Breast epithelium (tissue), 4 donors: ENCODE measurements around the gene C9orf57. TPM values are rescaled to one million over a fixed set of nuclear protein-coding genes. Genes with fewer than 3 reads are reported as not detected.
"Not testable (repeated sequence)": the region's sequence is repeated elsewhere in the genome, so short reads cannot be mapped to it uniquely, and the experiment has no call there.

Experiments
- DNase-seq, 2 donors: peaks; one replicate each; pipeline ENCODE4 v3.0.0-alpha.2; 2019; ENCODE audit warnings: low spot score in 2 of 2
- H3K27ac ChIP-seq, 2 donors: fragments of 200-600 bp; sonication (generic) in 1 of 2; one replicate each; pipeline ENCODE4 v1.5.1; 2016 to 2019; ENCODE audit warnings: mild to moderate bottlenecking in 1 of 2
- H3K27me3 ChIP-seq, 2 donors: fragments of 200-600 bp; sonication (generic) in 1 of 2; one replicate each; pipeline versions ENCODE4 v1.5.1 to v1.6.0; 2017 to 2019; ENCODE audit warnings: control low read depth in 1 of 2, mild to moderate bottlenecking in 1 of 2
- H3K36me3 ChIP-seq: fragments of 200-600 bp; one replicate; pipeline ENCODE4 v1.5.1; 2019
- H3K4me1 ChIP-seq, 2 donors: fragments of 200-600 bp; sonication (generic); one replicate each; pipeline ENCODE4 v1.5.1; 2016 to 2019; ENCODE audit warnings: control low read depth in 1 of 2
- H3K4me3 ChIP-seq, 3 donors: fragments of 200-600 bp; sonication (generic); 1 replicate in 2 of 3; 2 replicates in 1 of 3; pipeline ENCODE4 v1.5.1; 2016 to 2019; ENCODE audit warnings: mild to moderate bottlenecking in 3 of 3, moderate library complexity in 2 of 3
- H3K9me3 ChIP-seq, 2 donors: fragments of 200-600 bp; sonication (generic) in 1 of 2; one replicate each; pipeline ENCODE4 v1.5.1; 2016 to 2019; ENCODE audit warnings: control low read depth in 1 of 2
- CTCF ChIP-seq, 3 donors: fragments of 450-650 bp; IDR thresholded peaks; one replicate each; pipeline ENCODE4 v1.5.1; 2016 to 2017; ENCODE audit warnings: antibody characterized with exemption in 3 of 3, mild to moderate bottlenecking in 3 of 3, moderate library complexity in 3 of 3
- POLR2A ChIP-seq: fragments of 450-650 bp; IDR thresholded peaks from one replicate; pipeline ENCODE4 v1.6.1; 2016; ENCODE audit warnings: antibody characterized with exemption, mild to moderate bottlenecking, moderate library complexity
- POLR2AphosphoS5 ChIP-seq, 3 donors: sonication (generic); formaldehyde crosslinking; IDR thresholded peaks; one replicate each; pipeline ENCODE4 v1.6.1; 2017; ENCODE audit warnings: antibody characterized with exemption in 3 of 3
- intact Hi-C: fragments of 100-400 bp; cut with DNase I; formaldehyde crosslinking; loops from one replicate; pipeline ENCODE4 v1.15.1; 2023; ENCODE audit warnings: low total_unique reads
- total RNA-seq, 3 donors: library from RNA; depleted of rRNA; stranded (reverse); fragments of >200 nt; gene quantifications; one replicate each; pipeline ENCODE4 v1.1.0, GENCODE V29; 2016

Gene C9orf57
- total RNA-seq, 3 donors from 2014 or later: not detected

GRCh38 chr9:72022841-72023240 lies 37.6 kb downstream of the C9orf57 start:
- DNase-seq: no peak
- Histone ChIP-seq H3K27me3 (no peaks in the 10 kb centered on the region), H3K36me3 (no peaks in the 10 kb centered on the region), H3K9me3 (no peaks in the 10 kb centered on the region), H3K4me3 (no peak overlapping the region), H3K4me1 (no peaks in the 10 kb centered on the region), H3K27ac (no peak overlapping the region)
- no peak for TF ChIP-seq POLR2A
- no peak for TF ChIP-seq CTCF (IDR thresholded peaks at IDR 0.05)
- no peak for TF ChIP-seq POLR2AphosphoS5 (IDR thresholded peaks at IDR 0.05)
- intact Hi-C loops: no loop called here

- no peak for TF ChIP-seq POLR2AphosphoS5 (IDR thresholded peaks at IDR 0.05)
- TF ChIP-seq POLR2A: no peak
- TF ChIP-seq CTCF (IDR thresholded peaks at IDR 0.05): no peak
- Histone ChIP-seq H3K36me3 (no peaks in the 10 kb centered on the region), H3K27me3 (no peaks in the 10 kb centered on the region), H3K4me1 (no peaks in the 10 kb centered on the region), H3K9me3 (no peaks in the 10 kb centered on the region), H3K27ac (no peak overlapping the region), H3K4me3 (no peak overlapping the region)
- DNase-seq: no peak
- intact Hi-C loops: loop anchor here (5.0 kb wide), 1 partner anchor 1174 kb away; no protein-coding TSS in a partner anchor
Measured at GRCh38 chr9:72013292-72013760, 47.1 kb downstream of the C9orf57 start.

GRCh38 chr9:72012646-72013045 lies 47.8 kb downstream of the C9orf57 start:
- no peaks in the 10 kb centered on the region for H3K4me1 ChIP-seq
- H3K4me3 ChIP-seq: no peak overlapping the region
- H3K27me3 ChIP-seq: no peaks in the 10 kb centered on the region
- no peak for DNase-seq
- TF ChIP-seq POLR2AphosphoS5 (IDR thresholded peaks at IDR 0.05): no peak
- TF ChIP-seq POLR2A: no peak
- no peak for TF ChIP-seq CTCF (IDR thresholded peaks at IDR 0.05)
- H3K36me3 ChIP-seq: no peaks in the 10 kb centered on the region
- no peak overlapping the region for H3K27ac ChIP-seq
- H3K9me3 ChIP-seq: no peaks in the 10 kb centered on the region
- intact Hi-C loops: loop anchor here (5.0 kb wide), 1 partner anchor 1175 kb away; no protein-coding TSS in a partner anchor

- H3K4me1 ChIP-seq, H3K4me3 ChIP-seq, intact Hi-C loops, H3K9me3 ChIP-seq, H3K36me3 ChIP-seq, H3K27me3 ChIP-seq, DNase-seq, H3K27ac ChIP-seq: not testable (repeated sequence)
Measured at GRCh38 chr9:72007726-72008125, 52.7 kb downstream of the C9orf57 start.

- H3K27me3 ChIP-seq: no peaks in the 10 kb centered on the region
- H3K36me3 ChIP-seq: no peaks in the 10 kb centered on the region
- no peak for DNase-seq
- no peaks in the 10 kb centered on the region for H3K9me3 ChIP-seq
- no peaks in the 10 kb centered on the region for H3K4me1 ChIP-seq
- intact Hi-C loops: no loop called here
- H3K27ac ChIP-seq: no peak overlapping the region
- H3K4me3 ChIP-seq: no peak overlapping the region
- TF ChIP-seq POLR2A: no peak
- TF ChIP-seq CTCF (IDR thresholded peaks at IDR 0.05): no peak
- no peak for TF ChIP-seq POLR2AphosphoS5 (IDR thresholded peaks at IDR 0.05)
Measured at GRCh38 chr9:72006501-72006900, 53.9 kb downstream of the C9orf57 start.

GRCh38 chr9:72005451-72005850 lies 55.0 kb downstream of the C9orf57 start:
- no peak overlapping the region for H3K27ac ChIP-seq
- H3K27me3 ChIP-seq: no peaks in the 10 kb centered on the region
- no peak overlapping the region for H3K4me3 ChIP-seq
- intact Hi-C loops: no loop called here
- peaks cover 0 to 9% of the 10 kb centered on the region in 2 donors for H3K9me3 ChIP-seq
- no peak for TF ChIP-seq CTCF (IDR thresholded peaks at IDR 0.05)
- TF ChIP-seq POLR2A: no peak
- TF ChIP-seq POLR2AphosphoS5 (IDR thresholded peaks at IDR 0.05): no peak
- H3K36me3 ChIP-seq: no peaks in the 10 kb centered on the region
- DNase-seq: no peak
- H3K4me1 ChIP-seq: no peaks in the 10 kb centered on the region
